HL-60 (cell line): ENCODE measurements around the gene CCDC9.

Experiments
- DNase-seq, 2 experiments: peaks; one replicate each; pipeline ENCODE4 v3.0.0-alpha.2; 2010 to 2020; ENCODE audit warnings: low read depth in 1 of 2, low spot score in 1 of 2
- H3K27ac ChIP-seq: fragments of 250-450 bp; sonication (Bioruptor Pico); replicated peaks from 2 replicates; pipeline ENCODE4 v1.5.1; 2020; ENCODE audit warnings: mild to moderate bottlenecking, moderate library complexity
- H3K27me3 ChIP-seq: fragments of 250-450 bp; sonication (Bioruptor Pico); 2 replicates; pipeline ENCODE4 v1.5.1; 2021; ENCODE audit warnings: mild to moderate bottlenecking, moderate library complexity; ENCODE audit not compliant: insufficient read depth, poor library complexity, severe bottlenecking
- H3K4me3 ChIP-seq: replicated peaks from 2 replicates; pipeline ENCODE4 v1.5.1; 2011; ENCODE audit warnings: mild to moderate bottlenecking, control low read depth, low read length; ENCODE audit not compliant: insufficient read depth
- GABPA ChIP-seq: IDR thresholded peaks from 2 replicates; pipeline ENCODE4 v1.6.1; 2012; ENCODE audit warnings: low read depth
- POLR2AphosphoS5 ChIP-seq: IDR thresholded peaks from 2 replicates; pipeline ENCODE4 v1.6.1; 2012; ENCODE audit warnings: low read depth
- SPI1 ChIP-seq: IDR thresholded peaks from 2 replicates; pipeline ENCODE4 v1.6.1; 2012; ENCODE audit warnings: low read depth, mild to moderate bottlenecking, borderline replicate concordance
- TF ChIP-seq, protein P1 (sequence below): IDR thresholded peaks from 2 replicates; pipeline ENCODE4 v1.6.1; 2012; ENCODE audit warnings: low read depth; ENCODE audit not compliant: insufficient replicate concordance
- TF ChIP-seq, protein P2 (sequence below): IDR thresholded peaks from one replicate; pipeline ENCODE4 v1.5.1; 2011; ENCODE audit warnings: low read length, control low read depth, inconsistent platforms; ENCODE audit not compliant: insufficient read depth

The CCDC9 gene

DNA sequence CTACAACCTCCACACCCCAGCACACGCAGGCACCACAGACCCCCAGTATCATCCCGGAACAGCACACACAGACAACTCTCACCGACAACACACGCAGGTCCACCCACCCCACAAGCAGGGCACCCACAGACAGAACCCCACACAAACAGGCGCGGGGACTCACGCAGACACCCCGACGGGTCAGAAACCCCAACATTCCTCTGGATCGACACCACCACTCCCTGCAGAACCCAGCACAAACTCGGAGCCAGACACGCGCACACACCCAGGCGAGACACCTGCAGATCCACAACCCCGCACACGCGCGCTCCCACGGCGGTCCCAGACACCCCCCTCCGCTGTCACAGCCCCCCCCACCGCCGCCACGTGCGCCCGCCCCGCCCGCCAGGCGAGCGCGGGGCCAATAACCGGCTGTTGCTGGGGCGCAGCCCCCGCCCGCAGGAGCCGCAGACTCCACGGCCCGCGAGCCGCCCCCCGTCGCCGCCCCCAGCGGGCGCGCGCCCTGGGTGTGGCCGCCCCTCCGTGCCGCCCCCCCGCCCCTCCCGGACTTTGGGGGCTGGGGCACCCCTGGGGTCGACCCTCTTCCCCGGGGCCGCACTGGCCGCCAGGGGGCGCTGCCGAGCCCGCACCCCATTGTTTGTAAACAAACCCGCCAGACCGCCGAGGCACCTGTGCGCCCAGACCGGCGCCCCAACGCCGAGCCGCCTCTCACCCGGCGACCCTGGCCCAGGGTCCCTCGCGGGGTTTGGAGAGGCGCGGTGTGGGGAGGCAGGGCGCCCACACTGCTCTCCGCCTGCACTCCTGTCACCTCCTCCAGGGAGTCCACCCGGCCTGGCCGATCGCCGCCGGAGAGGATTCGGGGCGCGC is 26.0 kb upstream of the CCDC9 start:
- Histone ChIP-seq H3K27me3 (peaks cover 7% of the 10 kb centered on the region), H3K27ac (no peak overlapping the region), H3K4me3 (peak overlapping the region; percentile 84)
- TF ChIP-seq GABPA = no peak
- TF ChIP-seq, protein P1, sequence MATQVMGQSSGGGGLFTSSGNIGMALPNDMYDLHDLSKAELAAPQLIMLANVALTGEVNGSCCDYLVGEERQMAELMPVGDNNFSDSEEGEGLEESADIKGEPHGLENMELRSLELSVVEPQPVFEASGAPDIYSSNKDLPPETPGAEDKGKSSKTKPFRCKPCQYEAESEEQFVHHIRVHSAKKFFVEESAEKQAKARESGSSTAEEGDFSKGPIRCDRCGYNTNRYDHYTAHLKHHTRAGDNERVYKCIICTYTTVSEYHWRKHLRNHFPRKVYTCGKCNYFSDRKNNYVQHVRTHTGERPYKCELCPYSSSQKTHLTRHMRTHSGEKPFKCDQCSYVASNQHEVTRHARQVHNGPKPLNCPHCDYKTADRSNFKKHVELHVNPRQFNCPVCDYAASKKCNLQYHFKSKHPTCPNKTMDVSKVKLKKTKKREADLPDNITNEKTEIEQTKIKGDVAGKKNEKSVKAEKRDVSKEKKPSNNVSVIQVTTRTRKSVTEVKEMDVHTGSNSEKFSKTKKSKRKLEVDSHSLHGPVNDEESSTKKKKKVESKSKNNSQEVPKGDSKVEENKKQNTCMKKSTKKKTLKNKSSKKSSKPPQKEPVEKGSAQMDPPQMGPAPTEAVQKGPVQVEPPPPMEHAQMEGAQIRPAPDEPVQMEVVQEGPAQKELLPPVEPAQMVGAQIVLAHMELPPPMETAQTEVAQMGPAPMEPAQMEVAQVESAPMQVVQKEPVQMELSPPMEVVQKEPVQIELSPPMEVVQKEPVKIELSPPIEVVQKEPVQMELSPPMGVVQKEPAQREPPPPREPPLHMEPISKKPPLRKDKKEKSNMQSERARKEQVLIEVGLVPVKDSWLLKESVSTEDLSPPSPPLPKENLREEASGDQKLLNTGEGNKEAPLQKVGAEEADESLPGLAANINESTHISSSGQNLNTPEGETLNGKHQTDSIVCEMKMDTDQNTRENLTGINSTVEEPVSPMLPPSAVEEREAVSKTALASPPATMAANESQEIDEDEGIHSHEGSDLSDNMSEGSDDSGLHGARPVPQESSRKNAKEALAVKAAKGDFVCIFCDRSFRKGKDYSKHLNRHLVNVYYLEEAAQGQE = no peak
- TF ChIP-seq, protein P2, sequence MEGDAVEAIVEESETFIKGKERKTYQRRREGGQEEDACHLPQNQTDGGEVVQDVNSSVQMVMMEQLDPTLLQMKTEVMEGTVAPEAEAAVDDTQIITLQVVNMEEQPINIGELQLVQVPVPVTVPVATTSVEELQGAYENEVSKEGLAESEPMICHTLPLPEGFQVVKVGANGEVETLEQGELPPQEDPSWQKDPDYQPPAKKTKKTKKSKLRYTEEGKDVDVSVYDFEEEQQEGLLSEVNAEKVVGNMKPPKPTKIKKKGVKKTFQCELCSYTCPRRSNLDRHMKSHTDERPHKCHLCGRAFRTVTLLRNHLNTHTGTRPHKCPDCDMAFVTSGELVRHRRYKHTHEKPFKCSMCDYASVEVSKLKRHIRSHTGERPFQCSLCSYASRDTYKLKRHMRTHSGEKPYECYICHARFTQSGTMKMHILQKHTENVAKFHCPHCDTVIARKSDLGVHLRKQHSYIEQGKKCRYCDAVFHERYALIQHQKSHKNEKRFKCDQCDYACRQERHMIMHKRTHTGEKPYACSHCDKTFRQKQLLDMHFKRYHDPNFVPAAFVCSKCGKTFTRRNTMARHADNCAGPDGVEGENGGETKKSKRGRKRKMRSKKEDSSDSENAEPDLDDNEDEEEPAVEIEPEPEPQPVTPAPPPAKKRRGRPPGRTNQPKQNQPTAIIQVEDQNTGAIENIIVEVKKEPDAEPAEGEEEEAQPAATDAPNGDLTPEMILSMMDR = no peak
- DNase-seq = peak in 1 of 2 experiments; percentile 36

DNA sequence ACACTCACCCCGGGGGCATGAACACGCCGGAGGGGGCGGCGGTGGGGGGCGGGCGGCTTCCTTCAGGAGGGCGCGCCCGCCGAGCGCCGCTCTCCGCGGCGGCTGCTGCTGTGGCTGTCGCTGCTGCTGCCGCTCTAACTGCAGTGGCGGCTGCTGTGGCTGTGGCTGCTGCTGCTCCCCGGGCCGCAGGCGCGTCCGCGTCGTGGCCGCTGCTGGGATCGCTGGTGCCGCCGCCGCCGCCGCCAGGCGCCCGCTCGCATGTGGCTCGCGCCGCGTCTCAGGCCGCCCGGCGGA is 25.5 kb upstream of the CCDC9 start, which contains the start of gene BBC3:
BBC3 (minus strand) TSS at position 279 of the 294 bp plus-strand sequence. CDS start 2,768 bp downstream, outside the sequence.
- no peak for TF ChIP-seq GABPA
- TF ChIP-seq, protein P1 = no peak
- TF ChIP-seq POLR2AphosphoS5 = no peak; the same call in 1 of the 2 replicates
- no peak for TF ChIP-seq SPI1
- TF ChIP-seq, protein P2 = no peak
- Histone ChIP-seq H3K4me3 (peak within 1 kb of the TSS; percentile 84), H3K27me3 (peaks cover 7% of the 10 kb centered on the region), H3K27ac (no peak within 1 kb of the TSS)
- DNase-seq = no peak

DNA sequence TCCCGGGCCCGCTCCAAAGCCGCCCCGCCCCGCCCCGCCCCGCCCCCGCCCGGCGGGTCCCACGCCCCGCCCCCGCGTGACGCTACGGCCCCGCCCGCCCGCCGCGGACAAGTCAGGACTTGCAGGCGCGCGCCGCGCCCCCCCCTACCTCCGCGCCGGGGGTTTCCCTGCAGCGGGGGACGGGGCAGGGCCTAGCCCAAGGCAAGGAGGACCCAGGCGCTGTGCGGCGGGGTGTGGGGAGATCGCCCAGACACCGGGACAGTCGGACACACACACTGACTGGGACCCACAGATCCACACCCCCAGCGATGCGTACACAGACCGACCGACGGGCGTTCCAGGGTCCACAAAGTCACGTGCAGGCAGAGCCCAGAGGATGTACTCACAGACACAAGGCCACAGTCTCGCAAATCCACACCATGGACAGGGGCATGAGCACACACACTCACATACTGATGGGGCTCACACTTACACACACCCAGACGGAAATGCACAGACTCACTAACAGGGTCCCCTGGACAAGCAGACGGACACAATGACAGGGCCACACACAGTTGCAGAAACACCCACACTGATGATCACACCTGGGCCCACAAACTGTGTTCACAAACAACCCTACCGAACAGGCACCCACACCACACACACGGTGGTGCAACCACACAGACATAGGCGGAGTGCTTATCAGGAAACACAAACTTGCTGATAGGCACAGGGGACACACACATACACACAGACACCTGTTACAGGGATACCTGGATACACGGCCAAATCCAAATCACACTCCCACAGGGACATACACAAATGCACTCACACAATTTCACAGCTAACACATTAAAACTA is 24.9 kb upstream of the CCDC9 start:
- Histone ChIP-seq H3K27ac (no peak overlapping the region), H3K27me3 (peaks cover 9% of the 10 kb centered on the region), H3K4me3 (peak overlapping the region; percentile 44)
- TF ChIP-seq POLR2AphosphoS5 (no peak), SPI1 (no peak), GABPA (no peak)
- TF ChIP-seq, protein P2 = no peak
- TF ChIP-seq, protein P1 = peak; percentile 85
- peak in 1 of 2 experiments; percentile 58 for DNase-seq
